Measurements from ENCODE around the gene MPIG6B. TPM values are rescaled to one million over a fixed set of nuclear protein-coding genes. Genes with fewer than 3 reads are reported as not detected.

The MPIG6B gene
- total and polyA plus RNA-seq, 11 donors, result 0.17 to 1.00 (median 0.34) TPM; not detected in 2

GRCh38 chr6:31768363-31769257, 45.4 kb downstream of the MPIG6B start:
- Histone ChIP-seq H3K4me3 (no peak overlapping the region), H3K4me1 (peaks cover 0 to 41% (median 2%) of the 10 kb centered on the region in 12 donors), H3K27me3 (no peaks in the 10 kb centered on the region), H3K27ac (peak overlapping the region in 1 of 12 donors; percentile 63), H3K9me3 (no peaks in the 10 kb centered on the region), H3K36me3 (peaks cover 0 to 3% (median 0%) of the 10 kb centered on the region in 9 donors)
- 88 to 91% (median 88%) methylated on average over 18 of the region's 18 CpGs for WGBS, 4 donors
- TF ChIP-seq POLR2A (IDR thresholded peaks at IDR 0.05), result no peak
- no peak for TF ChIP-seq CTCF (IDR thresholded peaks at IDR 0.05)
- intact Hi-C loops (cut with DNase I), result loop anchor here in 4 of 10 donors (5.0 to 10.0 kb wide), 4 partner anchors 36 to 86 kb away; partner anchors contain the start of genes DDAH2 (in 2 of the 4) and LY6G5C (in 2 of the 4)
- DNase-seq (no peak), ATAC-seq (peak in 1 of 4 donors; percentile 44)

GRCh38 chr6:31769684-31770371, 46.7 kb downstream of the MPIG6B start:
- WGBS, 4 donors, result 60 to 64% (median 62%) methylated on average over 12 of the region's 12 CpGs
- DNase-seq (peak; percentile 54 to 87 (median 67)), ATAC-seq (peak in 3 of 4 donors; percentile 61 to 71 (median 67))
- Histone ChIP-seq H3K4me1 (peaks cover 0 to 41% (median 0%) of the 10 kb centered on the region in 12 donors), H3K27me3 (no peaks in the 10 kb centered on the region), H3K27ac (no peak overlapping the region), H3K9me3 (no peaks in the 10 kb centered on the region), H3K36me3 (peaks cover 0 to 3% (median 0%) of the 10 kb centered on the region in 9 donors), H3K4me3 (no peak overlapping the region)
- TF ChIP-seq POLR2A (IDR thresholded peaks at IDR 0.05) (no peak), CTCF (IDR thresholded peaks at IDR 0.05) (peak; percentile 56 to 86 (median 68))
- intact Hi-C loops (cut with DNase I), result loop anchor here in 8 of 10 donors (2.0 to 10.0 kb wide), 7 partner anchors 27 to 88 kb away; partner anchors contain the start of genes DDAH2 (in 2 of the 8) and LY6G5C (in 2 of the 8)

GRCh38 chr6:31770860-31771259, 47.7 kb downstream of the MPIG6B start:
- Histone ChIP-seq H3K36me3 (peaks cover 0 to 3% (median 0%) of the 10 kb centered on the region in 9 donors), H3K4me1 (peaks cover 0 to 41% (median 0%) of the 10 kb centered on the region in 12 donors), H3K9me3 (no peaks in the 10 kb centered on the region), H3K4me3 (no peak overlapping the region), H3K27me3 (no peaks in the 10 kb centered on the region), H3K27ac (no peak overlapping the region)
- WGBS, 4 donors, result 89 to 96% (median 92%) methylated on average over 2 of the region's 2 CpGs
- intact Hi-C loops (cut with DNase I), result loop anchor here in 4 of 10 donors (2.0 to 10.0 kb wide), 3 partner anchors 28 to 64 kb away; no protein-coding TSS in a partner anchor
- ATAC-seq, result no peak
- no peak for DNase-seq
- TF ChIP-seq POLR2A (IDR thresholded peaks at IDR 0.05) (no peak), CTCF (IDR thresholded peaks at IDR 0.05) (no peak)

Measured in heart left ventricle (tissue), 16 donors.